Smooth muscle cell (in vitro differentiated cells): Measurements from ENCODE around the gene B4GAT1. TPM values are rescaled to one million over a fixed set of nuclear protein-coding genes. Genes with fewer than 3 reads are reported as not detected.

ENCODE experiments used
- DNase-seq: peaks from one replicate; lab custom pipeline; 2025; ENCODE audit not compliant: unreplicated experiment; lab: John Stamatoyannopoulos, UW
- H2AFZ ChIP-seq: fragments of 200-600 bp; sonication (generic); 2 replicates; pipeline ENCODE4 v1.6.0; 2016; ENCODE audit warnings: antibody characterized with exemption, low read depth, mild to moderate bottlenecking
- H3F3A ChIP-seq: fragments of 200-600 bp; sonication (generic); 2 replicates; pipeline ENCODE4 v1.6.0; 2017; ENCODE audit warnings: antibody characterized with exemption, low read depth
- H3K27ac ChIP-seq: fragments of 200-600 bp; sonication (generic); 2 replicates; pipeline ENCODE4 v1.5.1; 2016; ENCODE audit warnings: low read depth, mild to moderate bottlenecking
- H3K27me3 ChIP-seq: fragments of 200-600 bp; sonication (generic); 2 replicates; pipeline ENCODE4 v1.6.1; 2016; ENCODE audit warnings: low read depth, mild to moderate bottlenecking
- H3K36me3 ChIP-seq: fragments of 200-600 bp; sonication (generic); 2 replicates; pipeline ENCODE4 v1.5.1; 2016; ENCODE audit warnings: low read depth
- H3K4me1 ChIP-seq: fragments of 200-600 bp; sonication (generic); 2 replicates; pipeline ENCODE4 v1.5.1; 2016; ENCODE audit warnings: low read depth
- H3K4me2 ChIP-seq: fragments of 200-600 bp; sonication (generic); 2 replicates; pipeline ENCODE4 v1.6.0; 2016; ENCODE audit warnings: mild to moderate bottlenecking
- H3K4me3 ChIP-seq: fragments of 200-600 bp; sonication (generic); 2 replicates; pipeline ENCODE4 v1.5.1; 2016; ENCODE audit warnings: mild to moderate bottlenecking
- H3K79me2 ChIP-seq: fragments of 200-600 bp; sonication (generic); 2 replicates; pipeline ENCODE4 v1.6.0; 2016; ENCODE audit warnings: low read depth, mild to moderate bottlenecking
- H3K9ac ChIP-seq: fragments of 200-600 bp; sonication (generic); 2 replicates; pipeline ENCODE4 v1.6.0; 2016; ENCODE audit warnings: low read depth
- H3K9me3 ChIP-seq: fragments of 200-600 bp; sonication (generic); replicated peaks from 2 replicates; pipeline ENCODE4 v1.5.1; 2016; ENCODE audit warnings: low read depth
- H4K20me1 ChIP-seq: fragments of 200-600 bp; sonication (generic); 2 replicates; pipeline ENCODE4 v1.6.0; 2016; ENCODE audit warnings: low read depth
- WGBS: methylation state at CpG from one replicate; pipeline ENCODE4 v1.1.7; 2016; ENCODE audit warnings: low lambda C conversion rate; 5-methylcytosine and 5-hydroxymethylcytosine counted together
- polyA plus RNA-seq: library from polyadenylated mRNA; unstranded; fragments of >200 nt; fragmentation: Nextera tagmentation; extraction: Ambion mirVana; gene quantifications from 2 replicates; pipeline ENCODE4 v1.2.1, GENCODE V29; 2016
- total RNA-seq: library from RNA; depleted of rRNA; stranded (reverse); fragments of >200 nt; gene quantifications from 2 replicates; pipeline ENCODE4 v1.2.3, GENCODE V29; 2014
- TF ChIP-seq, protein P1 (sequence below): fragments of 200-600 bp; sonication (generic); IDR thresholded peaks from 2 replicates; pipeline ENCODE4 v1.5.1; 2017; ENCODE audit warnings: borderline replicate concordance, mild to moderate bottlenecking, antibody characterized with exemption; ENCODE audit not compliant: insufficient read depth, poor library complexity, severe bottlenecking

B4GAT1 gene
- total and polyA plus RNA-seq, 2 experiments from 2014 or later = 27.1 to 35.1 TPM

GRCh38 chr11:66365711-66366619 lies 18.5 kb upstream of the B4GAT1 start:
- DNase-seq = no peak
- Histone ChIP-seq H3K36me3 (no peaks in the 10 kb centered on the region), H3K4me2 (no peak overlapping the region), H3K27me3 (no peaks in the 10 kb centered on the region), H3K27ac (no peak overlapping the region), H3K9me3 (no peaks in the 10 kb centered on the region), H2AFZ (no peak overlapping the region), H4K20me1 (peaks cover 12% of the 10 kb centered on the region), H3K79me2 (no peaks in the 10 kb centered on the region), H3K4me3 (no peak overlapping the region), H3K9ac (no peak overlapping the region), H3K4me1 (peaks cover 6% of the 10 kb centered on the region), H3F3A (no peaks in the 10 kb centered on the region)
- TF ChIP-seq, protein P1, sequence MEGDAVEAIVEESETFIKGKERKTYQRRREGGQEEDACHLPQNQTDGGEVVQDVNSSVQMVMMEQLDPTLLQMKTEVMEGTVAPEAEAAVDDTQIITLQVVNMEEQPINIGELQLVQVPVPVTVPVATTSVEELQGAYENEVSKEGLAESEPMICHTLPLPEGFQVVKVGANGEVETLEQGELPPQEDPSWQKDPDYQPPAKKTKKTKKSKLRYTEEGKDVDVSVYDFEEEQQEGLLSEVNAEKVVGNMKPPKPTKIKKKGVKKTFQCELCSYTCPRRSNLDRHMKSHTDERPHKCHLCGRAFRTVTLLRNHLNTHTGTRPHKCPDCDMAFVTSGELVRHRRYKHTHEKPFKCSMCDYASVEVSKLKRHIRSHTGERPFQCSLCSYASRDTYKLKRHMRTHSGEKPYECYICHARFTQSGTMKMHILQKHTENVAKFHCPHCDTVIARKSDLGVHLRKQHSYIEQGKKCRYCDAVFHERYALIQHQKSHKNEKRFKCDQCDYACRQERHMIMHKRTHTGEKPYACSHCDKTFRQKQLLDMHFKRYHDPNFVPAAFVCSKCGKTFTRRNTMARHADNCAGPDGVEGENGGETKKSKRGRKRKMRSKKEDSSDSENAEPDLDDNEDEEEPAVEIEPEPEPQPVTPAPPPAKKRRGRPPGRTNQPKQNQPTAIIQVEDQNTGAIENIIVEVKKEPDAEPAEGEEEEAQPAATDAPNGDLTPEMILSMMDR = no peak
- WGBS = 91% methylated on average over 14 of the region's 14 CpGs

DNA sequence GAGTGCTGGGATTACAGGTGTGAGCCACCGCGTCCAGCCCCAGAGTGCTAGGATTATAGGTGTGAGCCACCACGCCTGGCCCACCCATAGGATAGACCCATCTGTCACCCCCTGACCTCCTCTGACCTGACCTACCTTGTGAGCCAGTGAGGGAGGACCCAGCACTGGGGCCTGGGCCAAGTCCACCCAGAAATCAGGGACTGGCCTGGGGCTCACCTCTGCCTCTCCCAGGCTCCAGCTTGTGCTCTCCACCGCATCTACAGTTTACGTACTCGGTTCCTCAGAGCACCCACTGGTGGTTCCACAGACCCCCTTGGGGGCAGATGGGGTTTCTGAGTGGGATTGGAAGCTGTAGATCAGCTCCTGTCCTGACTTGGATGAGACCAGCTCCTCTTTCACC lies 17.7 kb upstream of the B4GAT1 start:
- DNase-seq = no peak
- H3K27me3 ChIP-seq = no peaks in the 10 kb centered on the region
- H3K4me3 ChIP-seq = no peak overlapping the region
- H3K27ac ChIP-seq = no peak overlapping the region
- H3K4me2 ChIP-seq = no peak overlapping the region
- no peak overlapping the region for H2AFZ ChIP-seq
- H3K79me2 ChIP-seq = no peaks in the 10 kb centered on the region
- no peaks in the 10 kb centered on the region for H3K36me3 ChIP-seq
- TF ChIP-seq, protein P1 = no peak
- H4K20me1 ChIP-seq = peaks cover 11% of the 10 kb centered on the region
- no peak overlapping the region for H3K9ac ChIP-seq
- no peaks in the 10 kb centered on the region for H3K9me3 ChIP-seq
- 95% methylated on average over 6 of the region's 6 CpGs for WGBS
- H3K4me1 ChIP-seq = peaks cover 3% of the 10 kb centered on the region
- H3F3A ChIP-seq = no peaks in the 10 kb centered on the region

- TF ChIP-seq, protein P1 = peak; percentile 85
- no peak for DNase-seq
Measured at GRCh38 chr11:66363805-66364535, 16.5 kb upstream of the B4GAT1 start.

More at GRCh38 chr11:66363805-66364535, 16.5 kb upstream of the B4GAT1 start:
- Histone ChIP-seq H3K4me2 (no peak overlapping the region), H3K79me2 (no peaks in the 10 kb centered on the region), H3K27me3 (no peaks in the 10 kb centered on the region), H3F3A (no peaks in the 10 kb centered on the region), H3K4me1 (no peaks in the 10 kb centered on the region), H2AFZ (no peak overlapping the region), H3K36me3 (no peaks in the 10 kb centered on the region), H3K9ac (no peak overlapping the region), H4K20me1 (no peaks in the 10 kb centered on the region), H3K4me3 (no peak overlapping the region), H3K27ac (no peak overlapping the region), H3K9me3 (no peaks in the 10 kb centered on the region)
- 82% methylated on average over 14 of the region's 15 CpGs for WGBS
